ENCODE measurements around the gene PKNOX2.

The PKNOX2 gene

GRCh38 chr11:125443767-125444311, 279.3 kb downstream of the PKNOX2 start:
- H3K4me3 ChIP-seq (ENCODE audit: low read depth, low read length): no peak overlapping the region
- TF ChIP-seq CTCF (IDR thresholded peaks at IDR 0.05; ENCODE audit: low read depth, low read length, missing control alignments): no peak
- DNase-seq (ENCODE audit: low read depth): no peak

DNA sequence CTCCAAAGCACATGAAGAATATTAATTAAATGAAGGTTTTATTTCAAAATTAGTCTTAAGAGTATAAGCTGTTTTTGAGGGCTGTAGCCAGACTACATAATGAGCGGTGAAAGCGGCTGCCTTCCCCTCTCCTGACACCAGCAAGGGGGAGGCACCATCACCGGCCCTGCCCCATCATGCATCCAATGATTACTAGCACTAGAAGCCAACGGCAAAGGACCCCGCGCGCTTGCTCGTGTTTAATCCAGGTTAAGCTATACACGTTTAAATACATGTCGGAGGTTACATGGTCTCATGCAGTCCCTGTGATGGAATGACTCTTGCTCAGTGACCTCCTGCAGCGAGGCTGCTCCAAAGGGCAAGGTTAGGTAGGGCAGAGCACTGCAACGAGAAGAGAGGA, 281.2 kb downstream of the PKNOX2 start:
- DNase-seq (ENCODE audit: low read depth): no peak
- H3K4me3 ChIP-seq (ENCODE audit: low read depth, low read length): no peak overlapping the region
- no peak for TF ChIP-seq CTCF (IDR thresholded peaks at IDR 0.05; ENCODE audit: low read depth, low read length, missing control alignments)

DNA sequence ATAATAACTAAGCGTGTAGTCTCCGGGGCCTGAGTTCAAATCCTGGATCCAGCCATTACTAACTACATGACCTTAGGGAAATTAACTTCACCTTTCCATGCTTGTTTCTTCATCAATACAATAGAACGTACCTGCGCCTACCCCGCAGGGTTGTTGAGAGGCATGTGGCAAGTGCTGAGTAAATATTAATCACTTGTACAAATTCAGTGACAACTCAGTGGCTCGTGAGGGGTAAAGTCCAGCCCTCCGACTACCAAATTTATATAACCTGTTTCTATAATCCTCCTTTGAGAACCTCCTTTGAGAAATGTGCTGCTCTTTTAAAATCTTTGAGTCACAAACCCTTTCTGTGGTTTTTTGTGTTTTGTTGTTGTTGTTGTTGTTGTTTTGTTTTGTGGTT, 281.7 kb downstream of the PKNOX2 start:
- no peak overlapping the region for H3K4me3 ChIP-seq (ENCODE audit: low read depth, low read length)
- TF ChIP-seq CTCF (IDR thresholded peaks at IDR 0.05; ENCODE audit: low read depth, low read length, missing control alignments): no peak
- DNase-seq (ENCODE audit: low read depth): no peak

GRCh38 chr11:125447721-125448120, 283.2 kb downstream of the PKNOX2 start:
- no peak for DNase-seq (ENCODE audit: low read depth)
- no peak overlapping the region for H3K4me3 ChIP-seq (ENCODE audit: low read depth, low read length)
- TF ChIP-seq CTCF (IDR thresholded peaks at IDR 0.05; ENCODE audit: low read depth, low read length, missing control alignments): no peak

DNA sequence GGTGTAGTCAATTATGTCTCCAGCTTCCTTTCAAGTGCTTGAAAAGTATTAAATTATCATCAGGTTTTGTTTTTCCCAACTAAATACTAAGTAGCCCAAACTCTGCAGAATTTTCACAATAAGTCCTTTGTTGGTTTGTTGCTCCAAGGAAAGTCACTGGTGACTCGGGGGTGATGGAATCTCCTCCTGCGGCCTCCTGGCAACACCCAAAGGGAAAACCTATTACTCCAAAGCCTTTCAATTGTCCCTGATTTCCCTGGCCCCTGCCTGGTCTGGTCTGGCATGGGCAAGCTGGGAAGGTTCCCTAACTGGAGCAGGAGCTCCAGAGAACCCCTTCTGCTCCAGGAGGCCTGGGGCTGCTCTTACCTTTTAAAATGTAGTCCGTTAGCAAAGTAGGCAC, 283.6 kb downstream of the PKNOX2 start:
- H3K4me3 ChIP-seq (ENCODE audit: low read depth, low read length): no peak overlapping the region
- TF ChIP-seq CTCF (IDR thresholded peaks at IDR 0.05; ENCODE audit: low read depth, low read length, missing control alignments): no peak
- DNase-seq (ENCODE audit: low read depth): no peak

DNA sequence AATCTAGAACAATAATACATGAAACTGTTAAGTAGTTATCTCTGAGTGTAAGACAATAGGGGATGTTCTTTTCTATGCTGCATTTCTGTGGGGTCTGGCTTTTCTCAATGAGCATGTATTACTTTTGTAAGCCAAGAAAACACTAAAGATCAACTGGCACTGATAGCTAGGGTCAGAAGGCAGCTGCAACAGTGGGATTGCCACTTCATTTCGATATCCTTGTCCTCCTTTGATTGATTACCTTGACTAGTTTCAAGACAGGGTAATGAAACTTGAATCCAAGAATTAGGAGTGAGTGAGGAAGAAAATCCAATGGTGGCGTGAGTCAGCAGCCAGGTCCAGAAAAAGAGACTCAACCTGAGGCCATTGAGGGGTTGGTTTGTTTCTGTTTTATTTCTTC, 285.0 kb downstream of the PKNOX2 start:
- DNase-seq (ENCODE audit: low read depth): no peak
- TF ChIP-seq CTCF (IDR thresholded peaks at IDR 0.05; ENCODE audit: low read depth, low read length, missing control alignments): no peak
- no peak overlapping the region for H3K4me3 ChIP-seq (ENCODE audit: low read depth, low read length)

DNA sequence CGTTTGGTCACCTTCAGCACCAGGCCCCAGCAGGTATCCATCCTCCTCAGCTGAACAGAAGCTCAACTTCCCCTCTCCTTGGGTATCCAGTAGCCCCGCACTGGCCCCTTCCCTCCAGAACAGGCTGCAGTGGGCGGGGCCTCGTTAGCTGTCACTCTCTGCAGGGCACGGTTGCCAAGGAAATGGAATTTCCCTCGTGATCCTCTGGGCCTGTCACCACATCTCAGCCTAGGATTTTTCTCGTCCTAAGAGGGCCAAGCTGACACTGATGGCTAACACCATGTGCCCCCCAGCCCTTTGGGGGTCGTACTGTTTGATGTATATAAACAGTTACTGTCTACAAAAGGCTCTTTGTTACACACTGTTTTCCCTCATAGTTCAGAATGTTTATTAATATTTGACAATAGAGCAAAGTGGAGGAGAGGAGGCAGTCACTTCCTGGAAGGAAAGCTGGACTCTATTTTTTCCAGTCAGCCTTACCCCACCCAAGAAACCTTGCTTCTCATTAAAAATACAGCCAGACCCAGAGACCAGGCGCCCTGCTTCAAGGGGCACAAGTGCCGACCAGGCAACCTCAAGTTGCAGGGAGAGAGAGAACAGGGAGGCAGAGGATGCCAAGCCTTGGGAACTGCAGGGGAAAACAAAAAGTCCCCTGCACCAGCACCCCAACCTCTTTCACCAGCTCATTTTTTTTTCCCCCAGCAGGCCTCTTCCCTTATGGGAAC, 287.0 kb downstream of the PKNOX2 start:
- no peak for TF ChIP-seq CTCF (IDR thresholded peaks at IDR 0.05; ENCODE audit: low read depth, low read length, missing control alignments)
- H3K4me3 ChIP-seq (ENCODE audit: low read depth, low read length): no peak overlapping the region
- no peak for DNase-seq (ENCODE audit: low read depth)
